Stimulated activated memory B cell treated with anti-CD40 and anti-IgM and Interleukin-4, amounts not matched to agents 10 μg/mL and 1 μg/mL and 100 μg/mL, for 72 hours (primary cell): Measurements from ENCODE around the gene EFCAB12.

Source experiments
- ATAC-seq: fragments of 150-1000 bp; cut with Tn5 transposase; 2 replicates; pipeline ENCODE4 v1.10.0; 2021
- H3K27ac Mint-ChIP-seq: one replicate; pipeline ENCODE4 v1.8.0; 2022; ENCODE audit warnings: mild to moderate bottlenecking, mixed read lengths
- H3K27me3 Mint-ChIP-seq: one replicate; pipeline ENCODE4 v1.8.0; 2022; ENCODE audit warnings: mixed read lengths
- H3K36me3 Mint-ChIP-seq: one replicate; pipeline ENCODE4 v1.8.0; 2022; ENCODE audit warnings: mixed read lengths
- H3K4me1 Mint-ChIP-seq: one replicate; pipeline ENCODE4 v1.8.0; 2022; ENCODE audit warnings: mixed read lengths
- H3K4me3 Mint-ChIP-seq: one replicate; pipeline ENCODE4 v1.8.0; 2022; ENCODE audit warnings: mild to moderate bottlenecking, moderate library complexity, mixed read lengths
- H3K9me3 Mint-ChIP-seq: one replicate; pipeline ENCODE4 v1.8.0; 2022; ENCODE audit warnings: mixed read lengths

EFCAB12 gene

DNA sequence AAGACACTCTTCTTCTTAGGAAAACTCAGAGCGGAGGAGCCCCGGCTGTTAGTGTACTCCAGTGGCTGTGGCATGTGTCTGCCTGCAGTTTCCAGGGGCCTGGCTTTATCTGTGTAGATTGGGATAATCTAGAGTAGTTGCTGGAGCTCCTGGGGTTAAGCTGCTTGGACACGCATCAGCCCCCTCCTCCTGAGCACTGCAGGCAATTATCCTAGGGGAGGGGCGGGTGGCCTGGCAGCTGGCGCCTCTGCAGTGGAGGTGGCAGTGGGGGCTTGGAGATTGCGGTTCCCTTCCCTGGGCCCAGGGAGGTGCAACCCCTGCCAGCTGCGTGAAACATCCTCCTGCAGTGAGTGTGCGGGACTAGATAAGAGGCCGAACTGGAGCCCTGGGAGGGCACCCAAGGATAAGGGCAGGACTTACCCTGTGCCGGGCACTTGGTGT, 68.2 kb downstream of the EFCAB12 start:
- no peak overlapping the region for H3K4me3 Mint-ChIP-seq
- H3K4me1 Mint-ChIP-seq = no peaks in the 10 kb centered on the region

DNA sequence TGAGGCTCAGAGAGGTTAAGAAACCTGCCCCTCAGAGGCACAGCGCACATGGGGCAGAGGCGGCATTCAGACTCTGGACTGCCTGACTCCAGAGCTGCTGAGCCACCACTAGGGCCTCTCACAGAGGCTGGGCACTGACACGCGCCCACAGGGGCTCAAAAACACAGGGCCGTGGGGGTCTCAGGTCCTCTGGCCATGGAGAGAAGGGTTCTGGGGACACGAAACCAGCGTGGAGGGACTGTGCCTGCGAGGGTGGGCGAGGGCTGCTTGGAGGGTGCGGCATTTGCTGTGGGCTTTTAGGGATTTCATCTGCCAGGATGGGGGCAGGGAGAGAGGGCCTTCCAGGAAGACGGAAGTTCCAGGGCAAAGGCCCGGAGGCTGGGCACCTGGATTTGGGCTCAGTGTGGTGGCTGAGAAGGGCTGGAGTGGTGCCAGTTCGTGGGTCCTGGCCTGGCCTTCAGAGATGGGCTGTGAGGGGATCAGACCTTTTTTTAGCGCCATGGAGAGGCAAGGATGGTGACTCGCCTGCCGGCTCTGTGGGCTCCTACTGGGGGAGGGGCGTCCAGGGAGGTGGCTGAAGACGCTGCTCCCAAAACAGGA, 69.6 kb downstream of the EFCAB12 start:
- Mint-ChIP-seq H3K36me3 (no peaks in the 10 kb centered on the region), H3K27me3 (peaks cover 38% of the 10 kb centered on the region), H3K4me3 (no peak overlapping the region), H3K4me1 (no peaks in the 10 kb centered on the region), H3K9me3 (no peaks in the 10 kb centered on the region), H3K27ac (no peak overlapping the region)
- ATAC-seq = no peak

More for the DNA sequence above, 68.2 kb downstream of the EFCAB12 start:
- no peaks in the 10 kb centered on the region for H3K36me3 Mint-ChIP-seq
- no peak overlapping the region for H3K27ac Mint-ChIP-seq
- ATAC-seq = no peak
- peaks cover 2% of the 10 kb centered on the region for H3K9me3 Mint-ChIP-seq
- H3K27me3 Mint-ChIP-seq = peaks cover 35% of the 10 kb centered on the region

- H3K9me3 Mint-ChIP-seq = no peaks in the 10 kb centered on the region
- H3K27ac Mint-ChIP-seq = no peak overlapping the region
- H3K36me3 Mint-ChIP-seq = no peaks in the 10 kb centered on the region
- H3K4me1 Mint-ChIP-seq = no peaks in the 10 kb centered on the region
- peaks cover 44% of the 10 kb centered on the region for H3K27me3 Mint-ChIP-seq
- H3K4me3 Mint-ChIP-seq = no peak overlapping the region
- no peak for ATAC-seq
Observed at GRCh38 chr3:129358177-129358771, 70.2 kb downstream of the EFCAB12 start.

GRCh38 chr3:129357616-129358015, 70.8 kb downstream of the EFCAB12 start:
- no peak overlapping the region for H3K27ac Mint-ChIP-seq
- peak; percentile 34 for ATAC-seq
- no peaks in the 10 kb centered on the region for H3K9me3 Mint-ChIP-seq
- no peaks in the 10 kb centered on the region for H3K36me3 Mint-ChIP-seq
- peaks cover 51% of the 10 kb centered on the region for H3K27me3 Mint-ChIP-seq
- H3K4me3 Mint-ChIP-seq = no peak overlapping the region
- H3K4me1 Mint-ChIP-seq = no peaks in the 10 kb centered on the region

DNA sequence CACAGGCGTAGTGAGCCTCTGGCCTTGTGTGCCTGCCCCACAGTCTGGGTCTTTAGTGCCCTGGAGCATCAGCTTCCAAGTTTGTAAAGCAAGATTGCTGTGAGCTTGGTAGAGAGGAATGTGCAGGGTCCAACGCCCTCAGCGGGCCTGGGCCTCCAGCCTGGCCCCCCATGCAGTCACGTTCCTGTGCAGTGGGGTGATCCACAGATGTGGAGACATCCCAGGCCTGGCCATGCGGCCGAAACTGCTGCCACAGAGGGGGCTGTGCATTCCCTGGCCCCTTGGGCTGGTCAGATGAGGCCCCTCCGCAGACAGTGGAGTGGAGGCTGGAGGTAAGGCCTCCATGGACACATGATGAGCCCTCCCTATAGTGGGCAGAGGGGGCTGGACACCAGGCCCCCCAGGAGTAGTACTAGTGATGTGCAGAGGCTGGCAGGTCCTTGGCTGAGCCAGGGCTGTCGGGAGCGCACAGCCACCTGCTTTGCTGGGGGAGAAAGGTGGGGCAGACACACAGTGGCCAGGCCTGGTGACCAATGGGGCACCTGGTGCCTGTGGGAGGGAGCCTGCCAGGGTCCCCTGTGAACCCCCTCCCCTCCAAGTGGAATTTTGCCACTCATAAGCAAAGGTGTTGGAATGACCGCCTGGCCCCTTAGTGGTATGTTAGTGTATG, 71.5 kb downstream of the EFCAB12 start:
- no peak for ATAC-seq
- no peak overlapping the region for H3K27ac Mint-ChIP-seq
- H3K4me1 Mint-ChIP-seq = no peaks in the 10 kb centered on the region
- H3K27me3 Mint-ChIP-seq = peaks cover 58% of the 10 kb centered on the region
- no peak overlapping the region for H3K4me3 Mint-ChIP-seq
- H3K36me3 Mint-ChIP-seq = no peaks in the 10 kb centered on the region
- H3K9me3 Mint-ChIP-seq = no peaks in the 10 kb centered on the region

DNA sequence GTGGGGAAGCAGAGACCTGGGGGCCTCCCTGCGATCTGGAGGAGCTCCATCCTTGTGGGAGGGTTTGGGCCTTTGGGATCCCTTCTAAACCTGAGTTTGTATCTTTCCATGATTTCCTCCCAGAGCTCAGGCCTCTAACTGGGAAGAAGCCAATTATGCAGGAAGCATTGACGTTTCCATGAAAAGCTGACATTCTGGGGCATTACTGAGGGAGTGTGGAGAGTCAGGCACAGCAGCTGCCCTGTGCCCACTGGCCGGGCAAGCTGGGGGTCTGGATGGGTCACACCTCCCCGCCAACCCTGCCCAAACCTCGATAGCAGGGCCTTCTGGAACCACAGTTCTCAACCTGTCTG, 74.9 kb downstream of the EFCAB12 start:
- H3K9me3 Mint-ChIP-seq = peaks cover 2% of the 10 kb centered on the region
- no peaks in the 10 kb centered on the region for H3K4me1 Mint-ChIP-seq
- no peak for ATAC-seq
- no peak overlapping the region for H3K4me3 Mint-ChIP-seq
- no peak overlapping the region for H3K27ac Mint-ChIP-seq
- no peaks in the 10 kb centered on the region for H3K36me3 Mint-ChIP-seq
- peaks cover 61% of the 10 kb centered on the region for H3K27me3 Mint-ChIP-seq

- H3K27ac Mint-ChIP-seq = no peak overlapping the region
- H3K36me3 Mint-ChIP-seq = no peaks in the 10 kb centered on the region
- no peaks in the 10 kb centered on the region for H3K4me1 Mint-ChIP-seq
- no peak for ATAC-seq
- peaks cover 4% of the 10 kb centered on the region for H3K9me3 Mint-ChIP-seq
- no peak overlapping the region for H3K4me3 Mint-ChIP-seq
- H3K27me3 Mint-ChIP-seq = peaks cover 57% of the 10 kb centered on the region
Observed at GRCh38 chr3:129352650-129353588, 75.5 kb downstream of the EFCAB12 start.

DNA sequence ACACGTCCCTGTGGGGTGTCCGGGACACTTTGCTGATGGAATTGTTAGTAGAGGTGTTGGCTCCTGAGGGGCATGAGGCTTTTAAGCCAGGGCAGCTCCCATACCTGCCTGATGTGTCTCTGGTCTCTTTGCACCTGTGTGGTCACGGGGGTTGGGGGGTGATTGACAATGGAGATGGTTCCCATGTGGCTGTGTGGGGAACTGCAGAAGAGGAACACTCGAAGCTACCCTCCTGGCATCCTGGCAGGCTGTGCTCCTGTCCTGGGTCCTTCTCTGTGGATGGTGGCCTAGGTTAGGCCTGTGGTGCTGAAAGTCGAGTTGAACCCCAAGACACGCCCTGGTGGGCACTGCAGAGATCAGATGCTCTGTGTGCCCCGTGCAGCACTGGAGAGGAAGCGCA, 76.4 kb downstream of the EFCAB12 start:
- Mint-ChIP-seq H3K27me3 (peaks cover 51% of the 10 kb centered on the region), H3K9me3 (peaks cover 4% of the 10 kb centered on the region)
- ATAC-seq = no peak

More for the DNA sequence above, 76.4 kb downstream of the EFCAB12 start:
- Mint-ChIP-seq H3K27ac (no peak overlapping the region), H3K4me3 (no peak overlapping the region), H3K4me1 (peaks cover 2% of the 10 kb centered on the region), H3K36me3 (no peaks in the 10 kb centered on the region)
